Naive thymus-derived CD4-positive, alpha-beta T cell (primary cell): ENCODE measurements around the gene AIFM3. TPM values are rescaled to one million over a fixed set of nuclear protein-coding genes. Genes with fewer than 3 reads are reported as not detected.

Experiments
- ATAC-seq: fragments of 150-1000 bp; cut with Tn5 transposase; 2 replicates; pipeline ENCODE4 v1.10.0; 2021; ENCODE audit warnings: mild to moderate bottlenecking, moderate library complexity
- CTCF ChIA-PET: fragments of 350-600 bp; sonication (Branson Sonifier 250); formaldehyde crosslinking; loops from one replicate; lab custom pipeline; 2021; ENCODE audit warnings: antibody characterized with exemption; lab: Charles Lee
- POLR2A ChIA-PET: fragments of 350-600 bp; sonication (Branson Sonifier 250); formaldehyde crosslinking; loops from one replicate; lab custom pipeline; 2021; ENCODE audit warnings: antibody characterized with exemption, inconsistent platforms; lab: Charles Lee
- DNase-seq, 9 donors: peaks; one replicate each; pipeline versions ENCODE4 v3.0.0 to v3.0.0-alpha.2; 2020 to 2022; ENCODE audit warnings: mixed read lengths in 1 of 9
- H3K27ac ChIP-seq: one replicate; pipeline ENCODE4 v1.7.0; 2013; ENCODE audit warnings: mild to moderate bottlenecking, low read depth, low read length, moderate library complexity
- H3K27me3 ChIP-seq, 2 donors: one replicate each; pipeline ENCODE4 v1.7.0; 2013; ENCODE audit warnings: low read length in 2 of 2, mild to moderate bottlenecking in 2 of 2, moderate library complexity in 2 of 2; ENCODE audit not compliant: control insufficient read depth in 2 of 2, insufficient read depth in 2 of 2
- H3K36me3 ChIP-seq, 3 experiments: 1 replicate in 2 of 3; 2 replicates in 1 of 3; pipeline ENCODE4 v1.7.0; 2013; ENCODE audit warnings: low read length in 3 of 3, mild to moderate bottlenecking in 3 of 3, moderate library complexity in 1 of 3; ENCODE audit not compliant: insufficient read depth in 3 of 3, control insufficient read depth in 2 of 3
- H3K4me1 ChIP-seq, 2 donors: one replicate each; pipeline ENCODE4 v1.7.0; 2013; ENCODE audit warnings: low read length in 2 of 2, mild to moderate bottlenecking in 2 of 2, moderate library complexity in 1 of 2; ENCODE audit not compliant: control insufficient read depth in 2 of 2, insufficient read depth in 2 of 2
- H3K4me3 ChIP-seq: 2 replicates; pipeline ENCODE4 v1.7.0; 2013; ENCODE audit warnings: mild to moderate bottlenecking, low read length
- H3K9me3 ChIP-seq, 3 experiments: 1 replicate in 2 of 3; 2 replicates in 1 of 3; pipeline ENCODE4 v1.7.0; 2013; ENCODE audit warnings: low read length in 3 of 3; ENCODE audit not compliant: control insufficient read depth in 2 of 3
- H3K27ac Mint-ChIP-seq, 9 donors: one replicate each; pipeline ENCODE4 v1.8.0; 2020 to 2022; ENCODE audit warnings: mixed read lengths in 9 of 9, mild to moderate bottlenecking in 8 of 9, moderate library complexity in 5 of 9, inconsistent platforms in 2 of 9
- H3K27me3 Mint-ChIP-seq, 5 donors: one replicate each; pipeline ENCODE4 v1.8.0; 2021 to 2022; ENCODE audit warnings: mixed read lengths in 5 of 5, mild to moderate bottlenecking in 1 of 5
- H3K36me3 Mint-ChIP-seq, 5 donors: one replicate each; pipeline ENCODE4 v1.8.0; 2020 to 2022; ENCODE audit warnings: mixed read lengths in 5 of 5, mild to moderate bottlenecking in 3 of 5, inconsistent platforms in 1 of 5
- H3K4me1 Mint-ChIP-seq, 7 donors: one replicate each; pipeline ENCODE4 v1.8.0; 2020 to 2022; ENCODE audit warnings: mixed read lengths in 7 of 7, mild to moderate bottlenecking in 3 of 7, inconsistent platforms in 1 of 7
- H3K4me3 Mint-ChIP-seq, 10 donors: one replicate each; pipeline ENCODE4 v1.8.0; 2020 to 2022; ENCODE audit warnings: mild to moderate bottlenecking in 10 of 10, mixed read lengths in 10 of 10, moderate library complexity in 6 of 10, inconsistent platforms in 2 of 10
- H3K9me3 Mint-ChIP-seq, 11 donors: one replicate each; pipeline ENCODE4 v1.8.0; 2020 to 2022; ENCODE audit warnings: mixed read lengths in 11 of 11, mild to moderate bottlenecking in 4 of 11, inconsistent platforms in 1 of 11, moderate library complexity in 1 of 11
- intact Hi-C, 2 donors: fragments of 100-400 bp; cut with micrococcal nuclease; formaldehyde crosslinking; loops; one replicate each; pipeline ENCODE4 v1.15.1; 2023
- polyA plus RNA-seq, 2 donors: library from polyadenylated mRNA; unstranded; fragments of 300-500 nt; fragmentation: Illumina TruSeq; gene quantifications; one replicate each; pipeline ENCODE4 v1.2.3, GENCODE V29; 2021
- total RNA-seq, 6 experiments: library from RNA in 5 of 6; stranded (reverse) in 5 of 6; gene quantifications; 1 replicate in 5 of 6; 2 replicates in 1 of 6; pipeline ENCODE4 v1.2.3 and lab custom pipeline; 2021 to 2026

Gene AIFM3
- total and polyA plus RNA-seq, 7 experiments from 2014 or later: 0.17 to 9.0 (median 0.97) TPM

DNA sequence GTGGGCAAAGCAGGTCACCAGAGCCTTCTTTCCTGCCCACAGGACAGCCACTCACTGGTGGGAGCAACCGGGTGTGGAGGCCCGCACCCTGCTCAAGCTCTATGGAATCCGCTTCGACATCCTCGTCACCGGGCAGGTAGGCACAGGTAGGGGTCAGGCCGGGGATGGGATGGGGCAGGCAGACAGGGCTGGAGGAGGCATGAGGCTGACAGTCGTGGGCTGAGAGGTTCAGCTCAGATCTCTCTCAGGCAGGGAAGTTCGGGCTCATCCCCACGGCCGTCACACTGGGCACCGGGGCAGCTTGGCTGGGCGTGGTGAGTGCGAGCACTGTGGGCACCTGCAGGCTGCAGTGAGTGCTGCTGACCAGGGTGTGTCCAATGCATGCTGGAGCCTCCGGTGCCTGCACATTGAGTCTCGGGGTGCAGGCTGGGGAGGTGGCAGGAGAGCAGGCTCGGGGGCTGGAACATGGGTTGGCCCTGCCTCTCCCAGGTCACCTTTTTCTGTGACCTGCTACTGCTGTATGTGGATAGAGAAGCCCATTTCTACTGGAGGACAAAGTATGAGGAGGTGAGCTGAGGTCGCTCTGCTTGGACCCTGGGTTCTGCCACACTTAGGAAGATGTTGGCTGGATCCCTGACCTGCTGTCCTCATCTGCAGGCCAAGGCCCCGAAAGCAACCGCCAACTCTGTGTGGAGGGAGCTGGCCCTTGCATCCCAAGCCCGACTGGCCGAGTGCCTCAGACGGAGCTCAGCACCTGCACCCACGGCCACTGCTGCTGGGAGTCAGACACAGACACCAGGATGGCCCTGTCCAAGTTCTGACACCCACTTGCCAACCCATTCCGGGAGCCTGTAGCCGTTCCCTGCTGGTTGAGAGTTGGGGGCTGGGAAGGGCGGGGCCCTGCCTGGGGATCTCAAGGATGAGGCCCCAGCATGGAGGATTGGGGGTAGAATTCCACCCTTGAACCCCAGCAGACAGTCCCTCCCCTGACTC is 59.0 kb downstream of the AIFM3 start:
- H3K27me3 Mint-ChIP-seq: peaks cover 11 to 19% (median 13%) of the 10 kb centered on the region in 5 donors
- H3K4me3 Mint-ChIP-seq: peak overlapping the region in 2 of 10 donors; percentile 14 to 61
- no peak for ATAC-seq

DNA sequence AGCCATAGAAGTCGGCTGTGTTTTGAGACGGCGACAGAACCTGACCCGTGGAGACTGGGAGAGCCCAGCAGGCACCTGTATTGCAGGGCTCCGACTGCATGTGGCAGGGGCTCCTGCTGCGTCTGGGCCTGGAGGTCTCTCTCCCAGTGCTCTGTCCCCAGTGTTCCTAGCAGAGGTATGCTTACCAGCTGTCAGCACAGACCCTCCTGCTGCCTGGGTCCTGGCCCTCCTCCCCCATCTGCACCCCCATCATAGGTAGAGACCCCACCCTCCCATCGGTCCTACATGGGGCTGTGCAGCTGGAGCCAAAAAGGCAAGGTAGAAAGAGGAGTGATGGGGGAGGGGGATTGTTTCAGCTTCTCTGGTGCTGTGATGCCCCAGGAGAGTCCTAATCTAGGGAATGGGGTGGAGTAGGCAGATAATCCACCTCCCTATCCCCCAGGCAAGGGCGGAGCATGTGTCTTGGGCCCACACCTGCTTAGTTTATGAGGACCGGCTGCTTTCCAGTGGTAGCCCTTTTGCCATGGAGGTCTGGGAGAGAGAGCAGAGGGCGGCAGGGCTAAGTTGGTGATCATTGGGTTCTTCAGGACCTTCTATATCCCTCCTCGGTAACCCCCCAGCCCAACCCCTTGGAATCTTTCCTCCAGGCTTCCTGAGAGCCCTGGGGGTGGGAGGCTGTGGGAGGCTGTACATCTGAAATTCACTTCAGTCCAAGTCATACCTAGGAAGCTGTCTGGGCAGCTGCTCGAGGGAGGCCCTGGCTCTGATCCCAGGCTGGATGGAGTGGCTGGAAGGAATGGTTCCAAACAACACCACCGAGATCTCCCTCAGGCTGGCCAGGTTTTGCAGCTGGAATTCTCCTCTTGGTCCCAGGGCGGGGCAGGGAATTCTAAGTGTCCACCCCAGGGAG is 60.0 kb downstream of the AIFM3 start:
- no peaks in the 10 kb centered on the region for H3K9me3 ChIP-seq
- no peaks in the 10 kb centered on the region for H3K36me3 ChIP-seq
- intact Hi-C loops: no loop called here
- peaks cover 0 to 2% (median 0%) of the 10 kb centered on the region in 11 donors for H3K9me3 Mint-ChIP-seq
- no peak overlapping the region for H3K27ac Mint-ChIP-seq
- H3K4me1 Mint-ChIP-seq: peaks cover 11 to 23% (median 16%) of the 10 kb centered on the region in 7 donors
- no peak overlapping the region for H3K4me3 ChIP-seq
- ChIA-PET CTCF (no interaction called here), POLR2A (no interaction called here)
- no peak overlapping the region for H3K4me3 Mint-ChIP-seq
- no peak overlapping the region for H3K27ac ChIP-seq
- DNase-seq (no peak), ATAC-seq (no peak)
- peaks cover 10 to 15% of the 10 kb centered on the region in 2 donors for H3K4me1 ChIP-seq
- peaks cover 14 to 23% (median 19%) of the 10 kb centered on the region in 5 donors for H3K27me3 Mint-ChIP-seq
- H3K27me3 ChIP-seq: no peaks in the 10 kb centered on the region
- no peaks in the 10 kb centered on the region for H3K36me3 Mint-ChIP-seq

More for the DNA sequence above, 59.0 kb downstream of the AIFM3 start:
- POLR2A ChIA-PET: no interaction called here
- Histone ChIP-seq H3K4me3 (no peak overlapping the region), H3K4me1 (peaks cover 10 to 12% of the 10 kb centered on the region in 2 donors), H3K36me3 (no peaks in the 10 kb centered on the region), H3K27ac (peak overlapping the region; percentile 11), H3K27me3 (no peaks in the 10 kb centered on the region), H3K9me3 (no peaks in the 10 kb centered on the region)
- CTCF ChIA-PET: no interaction called here
- Mint-ChIP-seq H3K36me3 (no peaks in the 10 kb centered on the region), H3K27ac (peak overlapping the region in 4 of 9 donors; percentile 52 to 77 (median 61)), H3K9me3 (peaks cover 0 to 2% (median 0%) of the 10 kb centered on the region in 11 donors), H3K4me1 (peaks cover 9 to 19% (median 12%) of the 10 kb centered on the region in 7 donors)
- intact Hi-C loops: no loop called here
- no peak for DNase-seq

DNA sequence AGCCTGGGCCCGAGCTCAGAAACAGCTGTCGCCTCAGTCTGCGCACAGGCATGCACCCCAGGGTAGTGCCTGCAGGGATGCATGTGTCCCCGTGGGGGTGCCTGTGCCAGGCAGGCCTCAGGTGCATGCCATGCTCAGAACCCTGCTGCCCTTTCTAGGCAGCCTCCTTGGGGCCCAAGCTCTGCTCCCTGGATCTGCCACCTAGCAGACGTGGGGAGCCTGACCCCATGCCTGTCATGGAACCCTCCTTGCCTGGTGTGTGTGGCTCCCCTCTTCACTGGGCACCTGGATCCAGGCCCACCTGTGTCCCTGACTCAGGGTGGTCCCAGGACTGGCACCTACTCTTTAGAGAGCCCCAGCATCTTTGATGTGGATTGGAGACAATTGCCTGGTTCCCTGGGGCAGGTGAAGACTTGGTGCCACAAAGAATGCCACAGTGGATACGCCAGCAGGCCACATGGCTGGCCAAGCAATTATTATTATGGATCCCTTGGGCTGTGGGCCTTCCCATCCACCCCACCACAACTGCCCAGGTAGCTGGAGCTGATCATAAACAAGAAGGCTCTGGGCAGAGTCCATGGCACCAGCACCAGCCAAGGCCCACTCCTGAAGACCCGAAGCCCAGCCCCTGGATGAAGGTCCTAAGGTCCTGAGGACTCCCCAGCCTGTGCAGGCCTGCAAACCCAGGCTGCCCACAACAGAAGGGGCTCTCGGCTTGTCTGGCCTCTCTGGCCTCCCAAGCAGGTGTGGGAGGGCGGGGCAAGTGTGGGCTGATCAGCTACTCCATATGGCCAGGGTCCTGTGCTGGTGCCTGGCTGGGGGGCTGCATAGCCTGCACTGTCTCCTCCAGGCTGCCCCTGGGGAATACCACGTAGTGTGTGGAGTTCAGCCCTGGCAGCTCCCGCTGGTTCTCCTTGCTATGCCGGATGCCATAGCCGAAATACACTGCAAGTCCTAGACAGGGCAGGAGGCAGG is 61.5 kb downstream of the AIFM3 start:
- POLR2A ChIA-PET: no interaction called here
- Histone ChIP-seq H3K4me3 (no peak overlapping the region), H3K4me1 (peaks cover 10 to 21% of the 10 kb centered on the region in 2 donors), H3K9me3 (no peaks in the 10 kb centered on the region), H3K27ac (no peak overlapping the region), H3K36me3 (no peaks in the 10 kb centered on the region), H3K27me3 (no peaks in the 10 kb centered on the region)
- intact Hi-C loops: no loop called here
- H3K36me3 Mint-ChIP-seq: no peaks in the 10 kb centered on the region
- ATAC-seq: no peak
- CTCF ChIA-PET: no interaction called here
- peaks cover 0 to 2% (median 0%) of the 10 kb centered on the region in 11 donors for H3K9me3 Mint-ChIP-seq
- H3K27ac Mint-ChIP-seq: no peak overlapping the region
- peaks cover 19 to 27% (median 22%) of the 10 kb centered on the region in 5 donors for H3K27me3 Mint-ChIP-seq
- no peak overlapping the region for H3K4me3 Mint-ChIP-seq
- no peak for DNase-seq
- H3K4me1 Mint-ChIP-seq: peaks cover 11 to 23% (median 16%) of the 10 kb centered on the region in 7 donors

DNA sequence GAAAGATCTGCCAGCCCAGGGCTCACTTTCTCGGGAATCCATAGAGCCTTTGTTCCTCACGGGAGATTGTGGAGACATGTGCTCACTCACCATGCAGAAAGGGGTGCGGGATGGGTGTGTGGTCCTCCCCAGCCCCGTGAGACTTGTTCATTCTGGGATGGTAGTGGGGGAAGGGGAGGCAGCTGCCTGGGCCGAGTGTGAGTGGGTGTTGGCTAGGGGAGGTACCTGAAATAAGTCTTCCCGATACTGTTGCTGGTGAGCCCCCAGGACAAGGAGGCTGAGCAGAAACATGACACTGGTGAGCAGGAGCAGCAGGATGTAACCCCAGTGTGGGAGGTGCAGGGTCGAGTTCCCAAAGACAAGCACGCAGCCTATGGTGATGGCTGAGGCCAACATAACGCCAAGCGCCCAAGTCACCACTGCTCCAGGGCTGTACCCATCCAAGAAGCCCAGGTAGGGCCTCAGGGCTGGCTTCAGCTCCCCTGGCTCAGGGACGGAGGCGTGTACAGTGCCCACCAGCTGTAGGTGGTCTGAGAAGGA is 62.5 kb downstream of the AIFM3 start:
- Histone ChIP-seq H3K9me3 (no peaks in the 10 kb centered on the region), H3K4me1 (peaks cover 10 to 21% of the 10 kb centered on the region in 2 donors), H3K36me3 (no peaks in the 10 kb centered on the region), H3K27me3 (no peaks in the 10 kb centered on the region), H3K27ac (no peak overlapping the region), H3K4me3 (no peak overlapping the region)
- ChIA-PET POLR2A (no interaction called here), CTCF (no interaction called here)
- no peak overlapping the region for H3K4me3 Mint-ChIP-seq
- peaks cover 19 to 30% (median 22%) of the 10 kb centered on the region in 5 donors for H3K27me3 Mint-ChIP-seq
- no peak for ATAC-seq
- peaks cover 11 to 23% (median 16%) of the 10 kb centered on the region in 7 donors for H3K4me1 Mint-ChIP-seq
- H3K27ac Mint-ChIP-seq: no peak overlapping the region
- H3K36me3 Mint-ChIP-seq: no peaks in the 10 kb centered on the region
- DNase-seq: no peak
- H3K9me3 Mint-ChIP-seq: no peaks in the 10 kb centered on the region
- intact Hi-C loops: no loop called here

DNA sequence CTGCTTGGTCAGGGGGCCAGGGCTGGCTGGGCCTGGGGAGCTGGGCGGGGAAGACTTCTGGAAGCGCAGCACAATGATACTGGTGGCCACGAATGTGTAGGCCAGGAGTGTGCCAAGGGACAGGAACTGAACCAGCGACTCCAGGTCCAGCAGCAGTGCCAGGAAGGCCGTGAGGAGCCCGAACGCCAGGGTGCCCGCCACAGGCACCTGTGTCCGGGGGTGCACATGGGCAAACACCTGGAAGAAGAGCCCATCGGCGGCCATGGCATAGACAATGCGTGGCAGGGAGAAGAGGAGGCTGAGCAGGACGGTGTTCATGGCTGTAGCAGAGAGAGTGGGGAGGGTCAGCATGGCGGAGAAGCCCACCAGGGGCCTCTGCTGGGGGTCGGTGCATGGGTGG is 63.0 kb downstream of the AIFM3 start:
- Mint-ChIP-seq H3K4me3 (peak overlapping the region in 1 of 10 donors; percentile 30), H3K9me3 (no peaks in the 10 kb centered on the region), H3K36me3 (no peaks in the 10 kb centered on the region), H3K27ac (no peak overlapping the region), H3K27me3 (peaks cover 19 to 30% (median 22%) of the 10 kb centered on the region in 5 donors), H3K4me1 (peaks cover 9 to 22% (median 13%) of the 10 kb centered on the region in 7 donors)
- intact Hi-C loops: no loop called here
- DNase-seq (no peak), ATAC-seq (no peak)
- Histone ChIP-seq H3K4me1 (peaks cover 8 to 19% of the 10 kb centered on the region in 2 donors), H3K9me3 (no peaks in the 10 kb centered on the region), H3K4me3 (no peak overlapping the region), H3K27ac (no peak overlapping the region), H3K36me3 (no peaks in the 10 kb centered on the region), H3K27me3 (no peaks in the 10 kb centered on the region)
- CTCF ChIA-PET: no interaction called here
- POLR2A ChIA-PET: no interaction called here
